BJ (cell line): ENCODE results near the gene NACC2. TPM values are rescaled to one million over a fixed set of nuclear protein-coding genes. Genes with fewer than 3 reads are reported as not detected.

Experiments
- CTCF ChIA-PET: fragments of 350-600 bp; formaldehyde crosslinking; extraction: SDS; loops from one replicate; lab custom pipeline; 2021; ENCODE audit warnings: antibody characterized with exemption, inconsistent platforms; lab: Yijun Ruan, JAX
- POLR2A ChIA-PET: fragments of 300-600 bp; sonication (Branson Sonifier 250); formaldehyde crosslinking; extraction: SDS; loops from one replicate; lab custom pipeline; 2021; ENCODE audit warnings: antibody characterized with exemption; lab: Charles Lee
- DNase-seq: peaks from one replicate; pipeline ENCODE4 v3.0.0-alpha.2; 2011; ENCODE audit warnings: low read depth
- H3K27me3 ChIP-seq: 2 replicates; pipeline ENCODE4 v1.6.0; 2011; ENCODE audit warnings: low read length; ENCODE audit not compliant: control insufficient read depth, insufficient read depth
- H3K36me3 ChIP-seq: 2 replicates; pipeline ENCODE4 v1.5.1; 2011; ENCODE audit warnings: low read length; ENCODE audit not compliant: control insufficient read depth, insufficient read depth
- H3K4me3 ChIP-seq: 2 replicates; pipeline ENCODE4 v1.5.1; 2011; ENCODE audit warnings: low read depth, mild to moderate bottlenecking, control low read depth, low read length
- polyA plus RNA-seq: library from polyadenylated mRNA; depleted of rRNA; stranded (reverse); fragments of >200 nt; gene quantifications from 2 replicates; pipeline ENCODE4 v1.2.3, GENCODE V29; 2011
- TF ChIP-seq, protein P1 (sequence below): IDR thresholded peaks from 2 replicates; pipeline ENCODE4 v1.5.1; 2011; ENCODE audit warnings: low read depth, mild to moderate bottlenecking, control low read depth, inconsistent platforms, low read length, moderate library complexity; ENCODE audit not compliant: insufficient read depth

Gene NACC2
- polyA plus RNA-seq, 1 experiment: 19.2 TPM

DNA sequence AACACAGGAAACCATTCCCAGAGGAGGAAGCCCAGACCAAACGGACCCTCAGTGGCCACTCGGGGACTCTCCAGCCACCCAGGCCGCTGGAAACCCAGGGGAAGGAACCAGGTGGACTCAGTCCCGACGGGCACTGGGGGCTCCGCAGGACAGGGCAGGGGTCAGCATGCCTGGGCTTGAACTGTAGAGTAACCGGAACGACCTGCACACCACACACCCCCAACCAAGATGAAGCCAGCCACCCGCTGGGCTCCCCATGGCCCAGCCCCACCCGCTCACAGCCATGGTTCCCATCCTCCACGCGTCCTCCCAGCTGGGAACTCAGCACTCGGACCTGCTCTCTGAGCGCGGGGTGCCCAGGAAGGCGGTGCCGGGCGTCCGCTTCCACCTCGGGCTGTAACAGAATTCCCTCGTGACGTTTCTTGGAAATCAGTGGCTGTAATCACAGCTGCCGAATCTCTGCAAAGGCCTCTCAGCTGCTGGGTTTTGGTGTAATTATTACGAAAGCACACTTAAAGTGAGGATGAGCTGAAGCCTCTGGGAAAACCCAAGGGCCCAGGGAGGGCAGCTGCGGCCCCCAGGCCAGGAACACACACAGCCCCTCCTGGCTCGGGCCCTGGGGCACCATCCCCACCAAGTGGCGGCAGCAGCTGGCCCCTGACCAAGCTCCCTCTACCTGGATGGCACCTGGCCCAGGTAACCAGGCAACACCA is 13.8 kb downstream of the NACC2 start:
- DNase-seq: no peak
- CTCF ChIA-PET: interaction anchor here (1.5 kb wide), 1 partner anchor 9 kb away, joined by 6 read pairs; no protein-coding TSS in a partner anchor
- peaks cover 4% of the 10 kb centered on the region; the same call in 1 of the 2 replicates for H3K36me3 ChIP-seq
- POLR2A ChIA-PET: no interaction called here
- no peak overlapping the region for H3K4me3 ChIP-seq
- no peaks in the 10 kb centered on the region for H3K27me3 ChIP-seq
- TF ChIP-seq, protein P1, sequence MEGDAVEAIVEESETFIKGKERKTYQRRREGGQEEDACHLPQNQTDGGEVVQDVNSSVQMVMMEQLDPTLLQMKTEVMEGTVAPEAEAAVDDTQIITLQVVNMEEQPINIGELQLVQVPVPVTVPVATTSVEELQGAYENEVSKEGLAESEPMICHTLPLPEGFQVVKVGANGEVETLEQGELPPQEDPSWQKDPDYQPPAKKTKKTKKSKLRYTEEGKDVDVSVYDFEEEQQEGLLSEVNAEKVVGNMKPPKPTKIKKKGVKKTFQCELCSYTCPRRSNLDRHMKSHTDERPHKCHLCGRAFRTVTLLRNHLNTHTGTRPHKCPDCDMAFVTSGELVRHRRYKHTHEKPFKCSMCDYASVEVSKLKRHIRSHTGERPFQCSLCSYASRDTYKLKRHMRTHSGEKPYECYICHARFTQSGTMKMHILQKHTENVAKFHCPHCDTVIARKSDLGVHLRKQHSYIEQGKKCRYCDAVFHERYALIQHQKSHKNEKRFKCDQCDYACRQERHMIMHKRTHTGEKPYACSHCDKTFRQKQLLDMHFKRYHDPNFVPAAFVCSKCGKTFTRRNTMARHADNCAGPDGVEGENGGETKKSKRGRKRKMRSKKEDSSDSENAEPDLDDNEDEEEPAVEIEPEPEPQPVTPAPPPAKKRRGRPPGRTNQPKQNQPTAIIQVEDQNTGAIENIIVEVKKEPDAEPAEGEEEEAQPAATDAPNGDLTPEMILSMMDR: no peak

DNA sequence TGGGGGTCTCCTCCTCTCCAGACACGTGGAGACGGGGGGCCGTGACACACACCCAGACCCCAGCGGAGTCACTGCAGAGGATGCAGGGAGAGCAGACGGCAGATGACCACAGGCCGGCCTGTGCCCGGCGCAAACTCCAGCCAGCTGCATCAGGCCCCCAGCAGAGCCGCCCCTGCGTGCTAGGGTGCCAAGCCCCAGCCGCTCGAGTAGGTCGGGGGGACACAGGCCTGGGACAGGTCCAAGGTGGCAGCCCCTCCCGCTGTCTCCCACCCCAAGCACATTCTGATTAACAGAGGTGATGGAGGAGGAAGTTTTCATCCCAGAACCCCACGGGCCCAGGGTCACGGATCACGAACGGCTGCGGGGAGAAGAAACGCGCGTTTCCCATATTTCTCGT is 14.4 kb downstream of the NACC2 start:
- ChIA-PET CTCF (interaction anchor here (1.5 kb wide), 1 partner anchor 10 kb away, joined by 6 read pairs; no protein-coding TSS in a partner anchor), POLR2A (no interaction called here)
- Histone ChIP-seq H3K36me3 (peaks cover 4% of the 10 kb centered on the region; the same call in 1 of the 2 replicates), H3K4me3 (no peak overlapping the region), H3K27me3 (no peaks in the 10 kb centered on the region)
- TF ChIP-seq, protein P1: no peak
- no peak for DNase-seq

DNA sequence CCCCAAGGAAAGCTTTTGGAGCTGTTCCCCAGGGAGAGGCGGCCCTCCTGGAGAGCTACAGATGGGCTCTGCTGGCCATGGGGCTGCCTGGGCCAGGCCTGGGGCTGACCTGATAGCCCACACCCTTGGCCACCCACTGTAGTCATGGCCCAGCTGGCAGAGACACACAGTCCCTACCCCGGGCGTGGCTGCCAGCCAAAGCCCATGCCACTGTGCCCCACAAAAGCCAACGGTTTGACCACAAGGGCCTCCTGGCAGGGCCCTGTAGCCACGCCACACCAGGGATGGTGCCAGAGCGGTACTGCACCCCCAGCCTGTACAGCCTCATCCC is 15.2 kb downstream of the NACC2 start:
- ChIA-PET POLR2A (no interaction called here), CTCF (interaction anchor here (1.9 kb wide), 1 partner anchor 113 kb away, joined by 5 read pairs; no protein-coding TSS in a partner anchor)
- DNase-seq: no peak
- Histone ChIP-seq H3K36me3 (peaks cover 4% of the 10 kb centered on the region; the same call in 1 of the 2 replicates), H3K27me3 (no peaks in the 10 kb centered on the region), H3K4me3 (no peak overlapping the region)
- TF ChIP-seq, protein P1: no peak

DNA sequence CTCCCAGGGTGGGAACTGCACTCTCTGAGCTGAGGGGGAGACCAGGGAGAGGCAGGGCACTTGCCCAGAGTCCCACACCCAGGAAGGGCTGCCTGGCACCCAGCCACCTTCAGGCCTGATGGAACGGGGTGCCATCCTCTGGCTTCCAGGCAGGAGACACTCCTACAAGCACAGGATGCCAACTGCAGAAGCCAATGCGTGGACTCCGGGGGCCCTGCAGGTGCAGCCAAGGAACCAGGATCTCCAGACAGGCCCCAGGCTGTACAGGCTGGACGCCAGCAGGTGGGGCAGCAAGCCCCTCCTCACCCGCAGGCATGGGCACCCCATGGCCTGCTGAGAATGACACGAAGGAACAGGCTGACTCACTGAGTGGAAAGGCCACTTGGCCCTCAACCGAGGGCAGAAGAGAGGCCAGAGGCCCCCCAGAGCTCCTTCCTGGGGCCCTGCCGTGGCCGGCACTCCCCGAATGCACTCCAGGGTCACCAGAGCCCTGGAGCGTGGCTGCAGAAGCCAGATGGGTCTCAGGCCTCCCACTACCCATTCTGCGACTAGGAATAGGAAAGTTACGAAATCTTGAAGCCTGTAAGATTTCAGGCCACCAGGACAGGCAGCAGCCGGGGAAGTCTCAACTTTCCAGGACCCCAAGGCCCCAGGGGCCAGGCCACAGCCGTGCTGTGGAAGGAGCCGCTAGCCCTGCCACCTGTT is 15.7 kb downstream of the NACC2 start:
- no peak overlapping the region for H3K4me3 ChIP-seq
- no peak for DNase-seq
- ChIA-PET POLR2A (no interaction called here), CTCF (interaction anchor here (1.9 kb wide), 1 partner anchor 112 kb away, joined by 5 read pairs; no protein-coding TSS in a partner anchor)
- H3K27me3 ChIP-seq: no peaks in the 10 kb centered on the region
- peaks cover 6% of the 10 kb centered on the region for H3K36me3 ChIP-seq
- TF ChIP-seq, protein P1: no peak

DNA sequence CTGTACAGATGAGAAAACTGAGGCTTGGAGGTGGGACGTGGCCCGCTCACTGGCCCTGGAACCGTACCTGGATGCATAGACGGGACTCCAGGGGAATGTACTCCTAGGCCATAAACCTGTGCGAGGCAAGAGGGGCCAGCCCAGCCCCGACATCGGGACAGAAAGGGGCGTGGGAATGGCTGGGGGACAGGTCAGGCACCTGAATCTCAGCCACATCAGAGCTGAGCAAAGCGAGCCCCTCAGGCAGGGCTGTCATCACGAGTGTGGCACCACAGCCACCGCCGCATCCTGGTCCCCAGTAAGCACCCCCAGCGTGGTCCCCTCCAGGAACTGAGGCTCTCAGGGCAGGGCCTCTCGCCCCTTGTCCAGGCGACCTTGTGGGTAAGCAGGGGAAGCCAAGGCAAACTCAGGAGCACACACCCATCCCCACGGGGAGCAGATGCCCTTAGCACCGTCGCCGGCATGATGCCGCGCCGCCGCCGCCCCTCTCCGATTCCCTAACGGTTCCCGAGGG is 16.5 kb downstream of the NACC2 start:
- ChIA-PET CTCF (interaction anchor here (1.9 kb wide), 1 partner anchor 111 kb away, joined by 5 read pairs; no protein-coding TSS in a partner anchor), POLR2A (no interaction called here)
- Histone ChIP-seq H3K36me3 (peaks cover 3% of the 10 kb centered on the region), H3K27me3 (no peaks in the 10 kb centered on the region), H3K4me3 (no peak overlapping the region)
- DNase-seq: no peak
- TF ChIP-seq, protein P1: no peak
